Loucy (cell line): ENCODE results near the gene PANK1.

Source experiments
- H2AFZ ChIP-seq: fragments of 200-600 bp; sonication (generic); 2 replicates; pipeline ENCODE4 v1.6.0; 2016; ENCODE audit warnings: antibody characterized with exemption, mild to moderate bottlenecking, low read length, moderate library complexity
- H3F3A ChIP-seq: fragments of 200-600 bp; 2 replicates; pipeline ENCODE4 v1.6.0; 2016; ENCODE audit warnings: antibody characterized with exemption, low read depth, mild to moderate bottlenecking
- H3K27me3 ChIP-seq: fragments of 200-600 bp; sonication (generic); 2 replicates; pipeline ENCODE4 v1.6.1; 2014; ENCODE audit warnings: low read length, mild to moderate bottlenecking; ENCODE audit not compliant: insufficient read depth, poor library complexity, severe bottlenecking
- H3K36me3 ChIP-seq: fragments of 200-600 bp; sonication (generic); 2 replicates; pipeline ENCODE4 v1.6.1; 2016; ENCODE audit warnings: low read length; ENCODE audit not compliant: insufficient read depth
- H3K4me1 ChIP-seq: fragments of 200-600 bp; sonication (generic); 2 replicates; pipeline ENCODE4 v1.5.1; 2014; ENCODE audit warnings: low read length, mild to moderate bottlenecking; ENCODE audit not compliant: insufficient read depth, poor library complexity, severe bottlenecking
- H3K4me2 ChIP-seq: fragments of 200-600 bp; sonication (generic); 2 replicates; pipeline ENCODE4 v1.6.0; 2014; ENCODE audit warnings: antibody characterized with exemption, low read length, low read depth, mild to moderate bottlenecking; ENCODE audit not compliant: poor library complexity, severe bottlenecking
- H3K4me3 ChIP-seq: fragments of 200-600 bp; sonication (generic); 2 replicates; pipeline ENCODE4 v1.5.1; 2014; ENCODE audit warnings: low read length, mild to moderate bottlenecking, mixed read lengths; ENCODE audit not compliant: poor library complexity, severe bottlenecking
- H3K79me2 ChIP-seq: fragments of 200-600 bp; sonication (generic); 2 replicates; pipeline ENCODE4 v1.6.1; 2014; ENCODE audit warnings: low read length; ENCODE audit not compliant: insufficient read depth
- H3K9ac ChIP-seq: fragments of 200-600 bp; sonication (generic); 2 replicates; pipeline ENCODE4 v1.6.0; 2014; ENCODE audit warnings: mild to moderate bottlenecking, low read depth, low read length, moderate library complexity; ENCODE audit not compliant: poor library complexity, severe bottlenecking
- H3K9me2 ChIP-seq: fragments of 200-600 bp; sonication (generic); replicated peaks from 2 replicates; pipeline ENCODE4 v1.6.1; 2016; ENCODE audit warnings: low read depth, low read length, mixed read lengths
- H3K9me3 ChIP-seq: fragments of 200-600 bp; sonication (generic); 2 replicates; pipeline ENCODE4 v1.6.1; 2014; ENCODE audit warnings: mild to moderate bottlenecking, antibody characterized with exemption, low read length, low read depth; ENCODE audit not compliant: insufficient read depth
- H4K20me1 ChIP-seq: fragments of 200-600 bp; sonication (generic); 2 replicates; pipeline ENCODE4 v1.6.0; 2014; ENCODE audit warnings: antibody characterized with exemption, low read length, mild to moderate bottlenecking; ENCODE audit not compliant: insufficient read depth, poor library complexity, severe bottlenecking
- EZH2phosphoT487 ChIP-seq: fragments of 200-600 bp; IDR thresholded peaks from 2 replicates; pipeline ENCODE4 v1.6.1; 2018; ENCODE audit warnings: antibody characterized with exemption, mild to moderate bottlenecking, moderate library complexity, borderline replicate concordance
- TF ChIP-seq, protein P1 (sequence below): fragments of 200-600 bp; sonication (generic); conservative IDR thresholded peaks from 2 replicates; pipeline ENCODE4 v1.5.1; 2014; ENCODE audit warnings: mild to moderate bottlenecking, antibody characterized with exemption, low read length

Gene PANK1

GRCh38 chr10:89604200-89604599 lies 40.8 kb downstream of the PANK1 start:
- peaks cover 22% of the 10 kb centered on the region; the same call in 1 of the 2 replicates for H3K36me3 ChIP-seq
- TF ChIP-seq EZH2phosphoT487: no peak
- TF ChIP-seq, protein P1, sequence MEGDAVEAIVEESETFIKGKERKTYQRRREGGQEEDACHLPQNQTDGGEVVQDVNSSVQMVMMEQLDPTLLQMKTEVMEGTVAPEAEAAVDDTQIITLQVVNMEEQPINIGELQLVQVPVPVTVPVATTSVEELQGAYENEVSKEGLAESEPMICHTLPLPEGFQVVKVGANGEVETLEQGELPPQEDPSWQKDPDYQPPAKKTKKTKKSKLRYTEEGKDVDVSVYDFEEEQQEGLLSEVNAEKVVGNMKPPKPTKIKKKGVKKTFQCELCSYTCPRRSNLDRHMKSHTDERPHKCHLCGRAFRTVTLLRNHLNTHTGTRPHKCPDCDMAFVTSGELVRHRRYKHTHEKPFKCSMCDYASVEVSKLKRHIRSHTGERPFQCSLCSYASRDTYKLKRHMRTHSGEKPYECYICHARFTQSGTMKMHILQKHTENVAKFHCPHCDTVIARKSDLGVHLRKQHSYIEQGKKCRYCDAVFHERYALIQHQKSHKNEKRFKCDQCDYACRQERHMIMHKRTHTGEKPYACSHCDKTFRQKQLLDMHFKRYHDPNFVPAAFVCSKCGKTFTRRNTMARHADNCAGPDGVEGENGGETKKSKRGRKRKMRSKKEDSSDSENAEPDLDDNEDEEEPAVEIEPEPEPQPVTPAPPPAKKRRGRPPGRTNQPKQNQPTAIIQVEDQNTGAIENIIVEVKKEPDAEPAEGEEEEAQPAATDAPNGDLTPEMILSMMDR: no peak

GRCh38 chr10:89602919-89603318 lies 42.1 kb downstream of the PANK1 start:
- Histone ChIP-seq H4K20me1 (no peaks in the 10 kb centered on the region), H3K4me2 (no peak overlapping the region), H3K79me2 (no peaks in the 10 kb centered on the region), H3K36me3 (peaks cover 28% of the 10 kb centered on the region; the same call in 1 of the 2 replicates), H2AFZ (no peak overlapping the region), H3K9me3 (no peaks in the 10 kb centered on the region), H3K9me2 (no peaks in the 10 kb centered on the region), H3K9ac (no peak overlapping the region), H3F3A (no peaks in the 10 kb centered on the region), H3K4me1 (no peaks in the 10 kb centered on the region), H3K4me3 (no peak overlapping the region), H3K27me3 (no peaks in the 10 kb centered on the region)
- no peak for TF ChIP-seq EZH2phosphoT487
- TF ChIP-seq, protein P1: no peak

More at GRCh38 chr10:89604200-89604599, 40.8 kb downstream of the PANK1 start:
- no peaks in the 10 kb centered on the region for H3K79me2 ChIP-seq
- H3F3A ChIP-seq: no peaks in the 10 kb centered on the region
- H3K9me3 ChIP-seq: no peaks in the 10 kb centered on the region
- H4K20me1 ChIP-seq: no peaks in the 10 kb centered on the region
- H3K4me1 ChIP-seq: no peaks in the 10 kb centered on the region
- no peak overlapping the region for H3K4me2 ChIP-seq
- H3K27me3 ChIP-seq: no peaks in the 10 kb centered on the region
- no peak overlapping the region for H3K4me3 ChIP-seq
- no peak overlapping the region for H3K9ac ChIP-seq
- no peaks in the 10 kb centered on the region for H3K9me2 ChIP-seq
- no peak overlapping the region for H2AFZ ChIP-seq

DNA sequence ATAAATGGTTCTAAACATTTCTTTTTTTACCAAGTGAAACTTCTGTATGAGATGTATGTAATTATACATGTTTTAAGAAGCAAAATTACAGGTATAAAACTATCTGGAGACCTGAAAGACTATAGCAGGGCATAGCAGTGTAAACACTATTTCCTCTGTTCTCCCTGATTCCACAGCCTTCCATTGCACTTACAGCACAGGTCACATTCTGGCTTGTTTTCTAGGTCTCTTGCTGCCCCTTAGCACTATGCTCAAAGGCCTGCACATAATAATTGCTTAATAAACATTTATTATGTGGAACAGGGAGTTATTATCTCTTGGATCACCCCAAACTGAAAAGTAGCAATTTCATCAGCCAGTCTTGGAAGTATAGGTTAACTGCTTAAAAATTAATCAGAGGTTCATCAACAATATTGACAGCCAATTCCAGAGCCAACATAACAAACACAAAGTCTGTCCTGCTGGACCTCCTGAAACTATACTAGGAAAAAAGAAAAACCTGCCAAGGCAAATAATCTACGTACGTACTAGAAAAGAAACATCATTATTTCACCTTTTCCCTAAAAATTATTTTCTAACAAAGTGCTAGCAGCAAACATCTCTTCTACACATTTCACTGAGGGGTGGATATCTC lies 43.2 kb downstream of the PANK1 start:
- Histone ChIP-seq H3K9me3 (no peaks in the 10 kb centered on the region), H2AFZ (no peak overlapping the region), H3K36me3 (peaks cover 22% of the 10 kb centered on the region; the same call in 1 of the 2 replicates), H3K4me1 (no peaks in the 10 kb centered on the region), H3K9me2 (no peaks in the 10 kb centered on the region), H3K4me2 (no peak overlapping the region), H3K79me2 (no peaks in the 10 kb centered on the region), H3K9ac (no peak overlapping the region), H3K27me3 (no peaks in the 10 kb centered on the region), H3F3A (no peaks in the 10 kb centered on the region), H4K20me1 (no peaks in the 10 kb centered on the region), H3K4me3 (no peak overlapping the region)
- TF ChIP-seq, protein P1: no peak
- no peak for TF ChIP-seq EZH2phosphoT487
